Measurements from ENCODE around the gene NAB2.

The NAB2 gene

GRCh38 chr12:57134949-57135348 is 46.0 kb downstream of the NAB2 start:
- DNase-seq (ENCODE audit: low spot score) = no peak

- no peak for DNase-seq (ENCODE audit: low spot score)
Measured at GRCh38 chr12:57135527-57136326, 46.8 kb downstream of the NAB2 start.

- DNase-seq (ENCODE audit: low spot score) = no peak
Measured at GRCh38 chr12:57138526-57139272, 49.8 kb downstream of the NAB2 start.

GRCh38 chr12:57139796-57140649 is 51.1 kb downstream of the NAB2 start:
- DNase-seq (ENCODE audit: low spot score) = no peak

- DNase-seq (ENCODE audit: low spot score) = no peak
Measured at GRCh38 chr12:57141249-57141648, 52.3 kb downstream of the NAB2 start.

GRCh38 chr12:57142121-57142520 is 53.2 kb downstream of the NAB2 start:
- no peak for DNase-seq (ENCODE audit: low spot score)

GRCh38 chr12:57142727-57143126 is 53.8 kb downstream of the NAB2 start:
- DNase-seq (ENCODE audit: low spot score) = no peak

GRCh38 chr12:57143454-57143853 is 54.5 kb downstream of the NAB2 start:
- DNase-seq (ENCODE audit: low spot score) = no peak
